GM19239 (cell line): ENCODE results near the gene GART.
"Not testable (repeated sequence)": the region's sequence is repeated elsewhere in the genome, so short reads cannot be mapped to it uniquely, and the experiment has no call there.

ENCODE experiments used
- DNase-seq: peaks from one replicate; pipeline ENCODE4 v3.0.0; 2011; ENCODE audit warnings: low spot score; ENCODE audit not compliant: insufficient read length
- FAIRE-seq: peaks from 2 replicates; lab custom pipeline; 2011; peaks lifted over from hg19 to GRCh38; lab: Jason Lieb, UNC

The GART gene

GRCh38 chr21:33541756-33542639 is at the start of gene GART:
TSS of gene GART (minus strand) at chr21:33542117. CDS start at chr21:33539315, 2,802 bp downstream.
- peak; percentile 82 for FAIRE-seq
- peak; percentile 51 for DNase-seq

- DNase-seq (peak; percentile 90), FAIRE-seq (peak; percentile 83)
Measured at GRCh38 chr21:33588485-33589335, 46.8 kb upstream of the GART start, which contains the start of gene DONSON. TSS of gene DONSON (minus strand) at chr21:33588684. CDS start at chr21:33588641, 43 bp downstream.

- FAIRE-seq (no peak), DNase-seq (peak; percentile 26)
Measured at GRCh38 chr21:33587792-33588484, 46.0 kb upstream of the GART start.

- FAIRE-seq (no peak), DNase-seq (no peak)
Measured at GRCh38 chr21:33586927-33587326, 45.0 kb upstream of the GART start.

GRCh38 chr21:33584455-33584854 is 42.5 kb upstream of the GART start:
- DNase-seq: no peak
- no peak for FAIRE-seq

GRCh38 chr21:33578959-33579542 is 37.1 kb upstream of the GART start:
- FAIRE-seq (peak; percentile 39), DNase-seq (no peak)

GRCh38 chr21:33578214-33578613 is 36.3 kb upstream of the GART start:
- no peak for FAIRE-seq
- DNase-seq: no peak

GRCh38 chr21:33576741-33577141 is 34.8 kb upstream of the GART start:
- not testable (repeated sequence) for FAIRE-seq, DNase-seq

- no peak for DNase-seq
- no peak for FAIRE-seq
Measured at GRCh38 chr21:33572350-33572749, 30.4 kb upstream of the GART start.

GRCh38 chr21:33569991-33570390 is 28.1 kb upstream of the GART start:
- FAIRE-seq: no peak
- DNase-seq: no peak

GRCh38 chr21:33568448-33568847 is 26.5 kb upstream of the GART start:
- FAIRE-seq (no peak), DNase-seq (no peak)

GRCh38 chr21:33567914-33568313 is 26.0 kb upstream of the GART start:
- no peak for DNase-seq
- no peak for FAIRE-seq

GRCh38 chr21:33566514-33566913 is 24.6 kb upstream of the GART start:
- FAIRE-seq (peak; percentile 62), DNase-seq (no peak)

GRCh38 chr21:33562389-33562788 is 20.5 kb upstream of the GART start:
- FAIRE-seq (no peak), DNase-seq (no peak)

- FAIRE-seq: no peak
- no peak for DNase-seq
Measured at GRCh38 chr21:33561373-33561772, 19.5 kb upstream of the GART start.

- DNase-seq (no peak), FAIRE-seq (no peak)
Measured at GRCh38 chr21:33560965-33561364, 19.0 kb upstream of the GART start.

- FAIRE-seq (no peak), DNase-seq (no peak)
Measured at GRCh38 chr21:33559813-33560212, 17.9 kb upstream of the GART start.

GRCh38 chr21:33558777-33559421 is 17.0 kb upstream of the GART start:
- no peak for DNase-seq
- FAIRE-seq: no peak

GRCh38 chr21:33557447-33557846 is 15.5 kb upstream of the GART start:
- no peak for DNase-seq
- no peak for FAIRE-seq

GRCh38 chr21:33554982-33555344 is 13.0 kb upstream of the GART start:
- DNase-seq: no peak
- no peak for FAIRE-seq
